Thoracic aorta (tissue), 2 donors: ENCODE results near the gene DPP4. TPM values are rescaled to one million over a fixed set of nuclear protein-coding genes. Genes with fewer than 3 reads are reported as not detected.

ENCODE experiments used
- ATAC-seq: fragments of 150-250 bp; one replicate; pipeline ENCODE4 v1.8.0; 2017; ENCODE audit warnings: low read depth; ENCODE audit not compliant: insufficient number of reproducible peaks, low FRiP score
- DNase-seq: peaks from one replicate; pipeline ENCODE4 v3.0.0-alpha.2; 2020; ENCODE audit warnings: low spot score
- H3K27ac ChIP-seq, 2 donors: fragments of 200-600 bp; sonication (generic); 1 replicate in 1 of 2; 2 replicates in 1 of 2; pipeline ENCODE4 v1.5.1; 2016; ENCODE audit warnings: mild to moderate bottlenecking in 2 of 2, moderate library complexity in 2 of 2
- H3K27me3 ChIP-seq: fragments of 200-600 bp; sonication (generic); replicated peaks from 2 replicates; pipeline ENCODE4 v1.6.0; 2016; ENCODE audit warnings: mild to moderate bottlenecking; ENCODE audit not compliant: insufficient read depth
- H3K36me3 ChIP-seq: fragments of 200-600 bp; sonication (generic); one replicate; pipeline ENCODE4 v1.5.1; 2016
- H3K4me1 ChIP-seq, 2 donors: fragments of 200-600 bp; sonication (generic); 1 replicate in 1 of 2; 2 replicates in 1 of 2; pipeline versions ENCODE4 v1.5.1 to v1.6.0; 2016; ENCODE audit warnings: low read depth in 2 of 2, mild to moderate bottlenecking in 1 of 2; ENCODE audit not compliant: control insufficient read depth in 1 of 2
- H3K4me3 ChIP-seq: fragments of 200-600 bp; sonication (generic); 2 replicates; pipeline ENCODE4 v1.5.1; 2016; ENCODE audit warnings: mild to moderate bottlenecking
- H3K9me3 ChIP-seq: fragments of 200-600 bp; sonication (generic); 2 replicates; pipeline ENCODE4 v1.5.1; 2016
- CTCF ChIP-seq: fragments of 200-600 bp; sonication (generic); IDR thresholded peaks from one replicate; pipeline ENCODE4 v1.5.1; 2019; ENCODE audit warnings: antibody characterized with exemption
- total RNA-seq, 2 donors: library from RNA; depleted of rRNA; stranded (reverse); fragments of >200 nt; gene quantifications; one replicate each; pipeline versions ENCODE4 v1.1.0 to v1.2.3, GENCODE V29; 2016

DPP4 gene
- total RNA-seq, result 1 to 10 TPM; 2.0 to 2.1 TPM

GRCh38 chr2:162073888-162074631, at the start of gene DPP4:
DPP4 (minus strand) TSS chr2:162074215; CDS start chr2:162073981, 234 bp downstream.
- DNase-seq, result no peak
- TF ChIP-seq CTCF, result no peak
- ATAC-seq, result no peak
- Histone ChIP-seq H3K9me3 (peaks cover 3% of the 10 kb centered on the region), H3K4me3 (peak within 1 kb of the TSS; percentile 75), H3K27ac (no peak within 1 kb of the TSS), H3K27me3 (no peaks in the 10 kb centered on the region), H3K4me1 (peaks cover 0 to 12% of the 10 kb centered on the region in 2 donors), H3K36me3 (no peaks in the 10 kb centered on the region)

GRCh38 chr2:162118166-162119031, 44.4 kb upstream of the DPP4 start:
- H3K4me1 ChIP-seq, result peaks cover 6 to 21% of the 10 kb centered on the region in 2 donors
- ATAC-seq, result no peak
- H3K9me3 ChIP-seq, result no peaks in the 10 kb centered on the region
- DNase-seq, result no peak
- H3K27me3 ChIP-seq, result no peaks in the 10 kb centered on the region
- TF ChIP-seq CTCF, result no peak
- no peak overlapping the region for H3K4me3 ChIP-seq
- no peak overlapping the region for H3K27ac ChIP-seq
- H3K36me3 ChIP-seq, result no peaks in the 10 kb centered on the region

- Histone ChIP-seq H3K36me3 (no peaks in the 10 kb centered on the region), H3K4me1 (peaks cover 6 to 22% of the 10 kb centered on the region in 2 donors), H3K9me3 (no peaks in the 10 kb centered on the region), H3K4me3 (no peak overlapping the region), H3K27me3 (no peaks in the 10 kb centered on the region), H3K27ac (no peak overlapping the region)
- ATAC-seq (no peak), DNase-seq (no peak)
- TF ChIP-seq CTCF, result no peak
Observed at GRCh38 chr2:162116352-162116751, 42.3 kb upstream of the DPP4 start.

- peaks cover 6 to 22% of the 10 kb centered on the region in 2 donors for H3K4me1 ChIP-seq
- DNase-seq (no peak), ATAC-seq (no peak)
- no peaks in the 10 kb centered on the region for H3K27me3 ChIP-seq
- no peak for TF ChIP-seq CTCF
- H3K4me3 ChIP-seq, result no peak overlapping the region
- no peak overlapping the region for H3K27ac ChIP-seq
- no peaks in the 10 kb centered on the region for H3K36me3 ChIP-seq
- H3K9me3 ChIP-seq, result no peaks in the 10 kb centered on the region
Observed at GRCh38 chr2:162115076-162115475, 41.1 kb upstream of the DPP4 start.

GRCh38 chr2:162114271-162114670, 40.3 kb upstream of the DPP4 start:
- H3K27ac ChIP-seq, result no peak overlapping the region
- no peak for ATAC-seq
- DNase-seq, result no peak
- peaks cover 6 to 22% of the 10 kb centered on the region in 2 donors for H3K4me1 ChIP-seq
- no peaks in the 10 kb centered on the region for H3K9me3 ChIP-seq
- H3K27me3 ChIP-seq, result no peaks in the 10 kb centered on the region
- no peak for TF ChIP-seq CTCF
- H3K4me3 ChIP-seq, result no peak overlapping the region
- no peaks in the 10 kb centered on the region for H3K36me3 ChIP-seq
